KG1 (cell line): ENCODE data around the gene JAML.

ENCODE experiments used
- DNase-seq: peaks from one replicate; lab custom pipeline; 2025; lab: John Stamatoyannopoulos, UW

Gene JAML

DNA sequence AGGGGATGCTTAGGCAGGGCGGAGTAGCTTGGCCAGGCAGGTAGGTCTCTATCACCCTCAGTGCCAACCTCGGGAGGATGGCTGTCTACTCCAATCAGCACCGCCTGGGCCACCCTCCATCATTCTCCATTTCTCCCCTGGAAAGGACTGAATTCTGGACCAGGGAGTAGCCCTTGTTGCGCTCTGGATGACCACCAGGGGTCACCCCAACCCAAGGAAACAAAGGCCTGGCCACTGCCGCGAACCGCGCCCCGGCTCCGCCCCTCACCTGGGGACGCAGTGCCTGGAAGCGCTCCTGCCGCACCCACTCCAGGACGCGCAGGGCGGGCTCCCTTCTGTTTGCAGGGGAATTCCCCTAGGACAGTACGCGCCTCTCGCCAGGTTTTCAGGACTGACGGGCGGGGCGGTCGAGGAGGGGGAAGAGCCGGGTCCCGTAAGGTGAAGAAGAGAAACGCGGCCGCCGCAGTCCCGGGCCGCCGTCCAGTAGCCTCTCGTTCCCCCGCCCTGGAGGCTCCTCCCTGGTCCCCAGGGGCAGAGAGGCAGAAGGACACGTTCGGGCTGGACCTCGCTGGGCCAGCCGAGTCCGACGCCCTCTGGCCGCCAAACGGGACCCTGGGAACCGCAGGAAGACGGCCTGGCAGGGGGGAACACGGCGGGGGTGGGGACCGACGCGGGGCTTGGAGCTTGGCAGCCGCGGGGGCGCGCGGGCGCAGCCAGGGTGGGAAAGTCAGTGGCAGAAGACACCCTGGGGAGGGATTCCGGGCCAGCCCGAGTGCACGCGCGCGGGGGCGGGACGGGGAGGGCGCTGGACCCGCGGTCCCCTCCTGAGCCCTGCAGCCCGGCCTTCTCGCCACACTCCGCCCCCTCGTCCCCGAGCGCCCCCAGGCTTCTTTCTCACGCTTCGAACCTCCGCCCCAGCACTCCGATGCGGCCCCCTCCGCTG lies 79.3 kb downstream of the JAML start:
- DNase-seq, result peak; percentile 65

- DNase-seq, result no peak
These were observed 80.2 kb downstream of the JAML start for GRCh38 chr11:118144301-118145268.
